ENCODE measurements around the gene FGFR2. TPM values are rescaled to one million over a fixed set of nuclear protein-coding genes. Genes with fewer than 3 reads are reported as not detected.

FGFR2 gene
- total and polyA plus RNA-seq, 2 donors (not counting 3 experiments of a cell fraction or from before 2014, with no cell fraction given) = 0.06 TPM; not detected in 1

DNA sequence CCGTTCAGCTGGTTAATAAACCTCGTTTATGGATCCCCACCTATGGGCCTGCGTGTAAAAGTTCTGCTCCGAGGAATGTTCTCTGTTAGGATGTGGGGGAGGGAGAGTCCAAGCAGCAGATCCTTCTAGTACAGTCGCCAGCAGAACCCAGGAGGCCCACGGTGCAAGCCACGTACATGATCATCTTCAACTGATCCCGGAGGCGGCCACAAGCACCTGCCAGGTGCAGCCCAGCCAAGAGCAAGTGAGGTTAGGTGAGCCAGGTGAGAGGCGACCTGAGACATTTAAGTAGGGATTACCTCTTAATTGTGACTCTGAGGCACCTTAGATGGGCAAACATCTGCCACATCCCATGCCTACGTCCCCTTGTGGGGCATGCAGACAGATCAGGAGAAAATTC, 18.0 kb upstream of the FGFR2 start:
- H3K9me1 ChIP-seq (replicated peaks; ENCODE audit: control insufficient read depth, extremely low read depth, insufficient read depth, low read length) = no peaks in the 10 kb centered on the region
- H3K36me3 ChIP-seq (ENCODE audit: control insufficient read depth in 2 of 2, extremely low read depth in 1 of 2, insufficient read depth in 2 of 2, low read length in 2 of 2) = no peaks in the 10 kb centered on the region
- ChIA-PET CTCF (no interaction called here), POLR2A (no interaction called here)
- no peaks in the 10 kb centered on the region for H3K9me3 ChIP-seq (replicated peaks; ENCODE audit: control insufficient read depth, insufficient read depth, low read length)
- TF ChIP-seq EZH2 (IDR thresholded peaks at IDR 0.05; ENCODE audit: borderline replicate concordance, low read depth, low read length, severe bottlenecking) (no peak), POLR2AphosphoS5 (IDR thresholded peaks at IDR 0.05; ENCODE audit: insufficient read depth, low read depth, low read length) (no peak), FOS (IDR thresholded peaks at IDR 0.05; ENCODE audit: borderline replicate concordance, insufficient read depth, low read length) (no peak), GATA2 (IDR thresholded peaks at IDR 0.05; ENCODE audit: insufficient read depth, insufficient read length, low read depth, low read length) (no peak), POLR2A (IDR thresholded peaks at IDR 0.05; ENCODE audit: low read depth, low read length) (no peak), MYC (IDR thresholded peaks at IDR 0.05; ENCODE audit: low read depth, low read length) (no peak), JUN (IDR thresholded peaks at IDR 0.05; ENCODE audit: borderline replicate concordance, insufficient read depth, insufficient read length, low read depth) (no peak)
- TF ChIP-seq, protein P1, sequence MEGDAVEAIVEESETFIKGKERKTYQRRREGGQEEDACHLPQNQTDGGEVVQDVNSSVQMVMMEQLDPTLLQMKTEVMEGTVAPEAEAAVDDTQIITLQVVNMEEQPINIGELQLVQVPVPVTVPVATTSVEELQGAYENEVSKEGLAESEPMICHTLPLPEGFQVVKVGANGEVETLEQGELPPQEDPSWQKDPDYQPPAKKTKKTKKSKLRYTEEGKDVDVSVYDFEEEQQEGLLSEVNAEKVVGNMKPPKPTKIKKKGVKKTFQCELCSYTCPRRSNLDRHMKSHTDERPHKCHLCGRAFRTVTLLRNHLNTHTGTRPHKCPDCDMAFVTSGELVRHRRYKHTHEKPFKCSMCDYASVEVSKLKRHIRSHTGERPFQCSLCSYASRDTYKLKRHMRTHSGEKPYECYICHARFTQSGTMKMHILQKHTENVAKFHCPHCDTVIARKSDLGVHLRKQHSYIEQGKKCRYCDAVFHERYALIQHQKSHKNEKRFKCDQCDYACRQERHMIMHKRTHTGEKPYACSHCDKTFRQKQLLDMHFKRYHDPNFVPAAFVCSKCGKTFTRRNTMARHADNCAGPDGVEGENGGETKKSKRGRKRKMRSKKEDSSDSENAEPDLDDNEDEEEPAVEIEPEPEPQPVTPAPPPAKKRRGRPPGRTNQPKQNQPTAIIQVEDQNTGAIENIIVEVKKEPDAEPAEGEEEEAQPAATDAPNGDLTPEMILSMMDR (IDR thresholded peaks at IDR 0.05; ENCODE audit: extremely low read depth in 1 of 2, insufficient read depth in 1 of 2, low read depth in 1 of 2, low read length in 2 of 2) = no peak
- TF ChIP-seq, protein P2, sequence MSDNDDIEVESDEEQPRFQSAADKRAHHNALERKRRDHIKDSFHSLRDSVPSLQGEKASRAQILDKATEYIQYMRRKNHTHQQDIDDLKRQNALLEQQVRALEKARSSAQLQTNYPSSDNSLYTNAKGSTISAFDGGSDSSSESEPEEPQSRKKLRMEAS (IDR thresholded peaks at IDR 0.05; ENCODE audit: insufficient read depth, insufficient read length) = no peak
- DNase-seq (ENCODE audit: low read depth, low spot score) = no peak
- no peaks in the 10 kb centered on the region for H3K4me1 ChIP-seq (ENCODE audit: control insufficient read depth, extremely low read depth, insufficient read depth, low read length)
- no peak for FAIRE-seq
- no TSS peak for BruUV-seq (replicated peaks)
- H3K4me2 ChIP-seq (ENCODE audit: insufficient read depth, low read length) = no peak overlapping the region
- intact Hi-C loops (cut with micrococcal nuclease) (no loop called here), dilution Hi-C loops (cut with MboI; ENCODE audit: extremely low pct_ligation_motif_present, low sequenced_read_pairs) (no loop called here)
- H3K4me3 ChIP-seq (replicated peaks in 1 of 3; ENCODE audit: insufficient read depth in 1 of 3, low read depth in 1 of 3, low read length in 3 of 3) = no peak overlapping the region
- no peak overlapping the region for H2AFZ ChIP-seq (ENCODE audit: low read depth, low read length)
- H3K9ac ChIP-seq (replicated peaks; ENCODE audit: extremely low read depth, insufficient read depth, low read length) = no peak overlapping the region
- H3K27me3 ChIP-seq (ENCODE audit: control insufficient read depth in 2 of 2, insufficient read depth in 2 of 2, low read length in 2 of 2) = no peaks in the 10 kb centered on the region
- no peak overlapping the region for H3K27ac ChIP-seq (ENCODE audit: insufficient read depth, low read depth, low read length)
- H4K20me1 ChIP-seq (replicated peaks; ENCODE audit: control insufficient read depth, extremely low read depth, insufficient read depth, low read length) = no peaks in the 10 kb centered on the region
- no peaks in the 10 kb centered on the region for H3K79me2 ChIP-seq (ENCODE audit: control insufficient read depth, insufficient read depth, low read length)
